NCI-H1930 (cell line): ENCODE data around the gene FOXR2.

Experiments used
- DNase-seq, 2 experiments: peaks; one replicate each; lab custom pipeline; 2025; lab: John Stamatoyannopoulos, UW

Gene FOXR2

GRCh38 chrX:55623100-55623499 lies at the start of gene FOXR2:
TSS of gene FOXR2 (plus strand) at chrX:55623400. CDS start at chrX:55623712, 312 bp downstream.
- no peak for DNase-seq

DNA sequence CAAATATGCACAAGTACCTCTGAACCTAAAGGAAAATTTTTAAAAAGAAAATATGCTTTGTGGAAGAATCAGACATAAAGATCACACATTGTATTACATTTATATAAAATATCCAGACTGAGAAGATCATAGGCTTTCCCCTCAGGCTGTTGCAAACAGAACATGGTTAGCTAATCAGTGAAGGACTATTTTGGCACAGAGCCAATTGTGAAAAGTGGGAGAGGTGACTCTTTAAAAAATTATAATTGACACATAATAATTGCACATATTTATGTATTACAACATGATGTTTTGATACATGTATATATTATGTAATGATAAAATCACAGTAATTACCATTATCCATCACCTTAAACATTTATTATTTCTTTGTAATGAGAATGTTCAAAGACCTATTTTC lies 44.1 kb upstream of the FOXR2 start:
- no peak for DNase-seq

GRCh38 chrX:55582447-55582846 lies 40.8 kb upstream of the FOXR2 start:
- DNase-seq, result no peak

- DNase-seq, result no peak
Measured at GRCh38 chrX:55593296-55593695, 29.9 kb upstream of the FOXR2 start.

DNA sequence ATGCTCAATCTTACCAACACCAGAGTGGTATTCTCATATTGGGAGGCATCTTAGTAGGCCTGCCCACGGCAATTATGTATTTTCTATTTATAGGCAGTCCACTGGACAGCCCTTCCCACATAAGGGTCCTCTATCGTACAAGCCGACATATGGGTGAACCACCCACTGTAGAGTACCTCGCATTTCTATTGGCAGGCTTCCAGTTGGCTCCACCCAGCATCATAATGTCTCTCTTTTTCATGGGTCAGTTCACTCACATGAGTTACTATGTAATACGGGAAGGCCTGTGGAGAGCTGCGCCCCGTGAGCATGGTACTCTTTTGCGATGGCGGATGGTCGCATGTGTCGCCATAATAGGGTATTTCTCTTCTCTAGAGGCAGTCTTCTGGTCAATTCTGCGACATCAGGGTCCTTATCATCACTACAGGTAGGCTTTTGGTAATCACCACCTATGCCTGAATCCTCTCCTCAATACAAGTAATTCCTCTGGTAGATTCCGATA lies 29.4 kb upstream of the FOXR2 start:
- DNase-seq, result no peak

- DNase-seq, result no peak
Measured at GRCh38 chrX:55598333-55598732, 24.9 kb upstream of the FOXR2 start.

DNA sequence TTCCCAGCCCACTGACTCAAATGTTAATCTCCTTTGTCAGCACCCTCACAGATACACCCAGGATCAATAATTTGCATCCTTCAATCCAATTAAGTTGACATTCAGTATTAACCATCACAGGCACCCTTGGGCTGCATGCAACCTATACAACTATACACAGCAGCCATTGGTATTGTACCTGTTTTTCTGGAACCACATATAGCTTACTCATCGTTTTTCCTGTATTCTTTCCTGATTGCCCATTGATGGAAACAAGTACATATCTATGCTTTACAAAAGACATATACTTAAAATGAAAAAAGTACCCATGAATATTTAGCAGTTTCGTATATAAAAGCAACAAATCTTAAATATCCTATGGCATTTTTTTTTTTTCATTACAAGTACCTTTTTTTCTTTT lies 3.7 kb upstream of the FOXR2 start:
- no peak for DNase-seq

DNA sequence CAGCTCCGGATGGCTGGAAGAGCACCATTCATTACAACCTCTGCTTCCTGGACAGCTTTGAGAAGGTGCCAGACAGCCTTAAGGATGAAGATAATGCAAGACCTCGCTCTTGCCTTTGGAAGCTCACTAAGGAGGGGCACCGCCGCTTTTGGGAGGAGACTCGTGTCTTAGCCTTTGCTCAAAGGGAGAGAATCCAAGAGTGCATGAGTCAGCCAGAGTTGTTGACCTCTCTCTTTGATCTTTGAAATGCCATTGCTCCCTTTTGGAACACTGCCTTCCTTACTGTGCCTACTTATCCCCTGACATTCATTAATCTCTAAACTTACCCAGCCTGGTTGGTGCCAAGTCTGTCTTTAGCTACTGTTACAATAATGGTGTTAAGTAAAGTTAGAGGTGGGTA lies 1.2 kb downstream of the FOXR2 start:
- no peak for DNase-seq

DNA sequence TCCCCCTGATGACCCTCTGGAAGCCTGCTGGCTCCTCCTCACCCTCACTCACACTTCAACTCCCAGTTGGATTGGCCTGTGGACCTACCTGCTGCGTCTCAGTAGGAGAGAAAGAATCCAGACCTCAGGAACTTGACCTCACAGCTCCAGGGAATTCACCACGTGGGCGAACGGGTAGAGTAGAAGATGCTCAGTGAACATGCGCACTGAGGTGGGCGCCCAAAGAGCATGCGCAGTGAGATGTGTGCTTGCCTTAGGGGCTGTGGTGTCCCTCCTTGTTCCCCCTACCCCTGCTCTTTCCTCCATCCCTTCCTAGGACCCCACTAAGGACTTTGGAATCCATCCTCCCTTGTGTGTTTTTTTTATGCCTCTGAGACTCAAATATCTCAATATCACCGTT lies 12.9 kb downstream of the FOXR2 start:
- DNase-seq, result no peak

DNA sequence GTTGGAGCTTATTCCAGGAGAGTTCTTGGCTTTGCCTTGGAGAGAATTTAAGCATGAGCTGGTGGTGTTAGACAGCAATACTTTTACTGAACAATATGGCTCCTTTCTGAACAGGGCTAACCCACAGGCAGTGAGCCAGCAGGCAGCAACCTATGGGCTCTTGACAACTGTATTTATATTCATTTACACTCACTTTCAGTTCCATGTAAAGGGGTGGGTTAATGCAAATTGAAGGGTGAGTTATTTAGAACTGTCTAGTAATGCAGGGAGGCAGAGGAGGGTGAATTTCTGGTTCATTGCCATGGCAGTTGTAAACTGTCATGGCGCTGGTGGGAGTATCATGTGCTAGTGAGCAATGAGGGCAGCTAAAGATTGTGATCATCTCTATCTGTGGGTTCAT lies 15.7 kb downstream of the FOXR2 start:
- no peak for DNase-seq

DNA sequence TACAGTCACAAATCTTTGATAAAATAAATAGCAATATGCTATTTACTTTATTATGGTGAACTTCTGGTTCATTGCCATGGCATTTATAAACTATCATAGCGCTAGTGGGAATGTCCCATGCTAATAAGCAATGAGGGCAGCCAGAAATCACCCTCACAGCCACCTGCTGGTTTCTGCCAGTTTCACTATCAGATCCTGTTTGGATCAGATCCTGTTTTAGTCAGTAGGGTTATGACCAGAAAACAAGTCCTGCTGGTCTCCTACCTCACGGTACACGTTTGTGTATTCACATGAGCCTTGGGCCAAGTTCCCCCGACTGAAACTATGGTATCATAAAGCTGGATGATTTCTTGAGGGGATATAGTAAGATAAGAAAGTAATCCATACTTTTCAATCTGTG lies 17.7 kb downstream of the FOXR2 start:
- no peak for DNase-seq

DNA sequence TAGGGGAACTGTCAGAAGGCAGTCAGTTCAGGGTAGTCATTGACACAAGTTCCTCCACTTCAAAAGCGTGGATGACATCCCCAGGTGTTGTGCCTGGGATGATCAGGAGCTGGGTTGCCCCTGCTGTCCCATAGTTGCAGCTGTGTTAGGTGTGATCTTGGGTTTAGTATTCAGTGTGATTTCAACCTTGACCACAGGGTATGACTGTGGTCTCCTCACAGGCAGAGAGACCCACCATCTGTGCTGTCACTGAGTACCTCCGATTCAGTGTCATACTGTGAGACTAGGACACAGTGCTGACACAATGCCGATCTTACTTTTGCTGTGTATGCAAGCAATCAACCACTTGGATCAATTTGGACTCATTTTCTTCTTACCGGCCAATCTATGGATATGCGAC lies 25.2 kb downstream of the FOXR2 start:
- no peak for DNase-seq

- DNase-seq, result no peak
Measured at GRCh38 chrX:55659931-55660330, 36.7 kb downstream of the FOXR2 start.

- DNase-seq, result no peak
Measured at GRCh38 chrX:55663584-55663983, 40.4 kb downstream of the FOXR2 start.

- no peak for DNase-seq
Measured at GRCh38 chrX:55668084-55668483, 44.9 kb downstream of the FOXR2 start.
